ENCODE results near the gene RNF112.

GRCh38 chr17:19368229-19368628 lies 42.8 kb upstream of the RNF112 start:
- no peak for TF ChIP-seq POLR2A (IDR thresholded peaks at IDR 0.05)
- TF ChIP-seq CTCF (IDR thresholded peaks at IDR 0.05): no peak
